DND-41 (cell line): ENCODE data around the gene NEB.

Experiments used
- ATAC-seq: fragments of 200-7000 bp; cut with Tn5 transposase; 3 replicates; pipeline ENCODE4 v1.9.1; 2021; ENCODE audit warnings: low read depth; ENCODE audit not compliant: insufficient read depth
- DNase-seq: peaks from one replicate; pipeline ENCODE4 v3.0.0-alpha.2; 2020
- H2AFZ ChIP-seq: 2 replicates; pipeline ENCODE4 v1.6.0; 2012; ENCODE audit warnings: low read depth, low read length
- H3K27ac ChIP-seq: 2 replicates; pipeline ENCODE4 v1.5.1; 2012; ENCODE audit warnings: low read length, inconsistent platforms
- H3K27me3 ChIP-seq: fragments of 200-600 bp; sonication (generic); 2 replicates; pipeline ENCODE4 v1.6.0; 2012; ENCODE audit warnings: low read length, mild to moderate bottlenecking, inconsistent platforms; ENCODE audit not compliant: insufficient read depth, poor library complexity
- H3K36me3 ChIP-seq: 2 replicates; pipeline ENCODE4 v1.5.1; 2012; ENCODE audit warnings: low read length, inconsistent platforms; ENCODE audit not compliant: insufficient read depth
- H3K4me1 ChIP-seq: 2 replicates; pipeline ENCODE4 v1.5.1; 2012; ENCODE audit warnings: mild to moderate bottlenecking, low read length; ENCODE audit not compliant: insufficient read depth
- H3K4me2 ChIP-seq: 2 replicates; pipeline ENCODE4 v1.6.0; 2012; ENCODE audit warnings: mild to moderate bottlenecking, moderate library complexity, low read length, inconsistent platforms; ENCODE audit not compliant: insufficient read depth
- H3K4me3 ChIP-seq, 2 experiments: fragments of 200-600 bp in 1 of 2; shearing (Covaris generic) in 1 of 2; 2 replicates each; pipeline ENCODE4 v1.5.1; 2012 to 2016; ENCODE audit warnings: inconsistent platforms in 2 of 2, low read length in 2 of 2, mild to moderate bottlenecking in 2 of 2, low read depth in 1 of 2, moderate library complexity in 1 of 2
- H3K79me2 ChIP-seq: 2 replicates; pipeline ENCODE4 v1.6.0; 2012; ENCODE audit warnings: low read length, inconsistent platforms; ENCODE audit not compliant: insufficient read depth
- H3K9ac ChIP-seq: 2 replicates; pipeline ENCODE4 v1.6.0; 2012; ENCODE audit warnings: low read depth, mild to moderate bottlenecking, inconsistent platforms, low read length, moderate library complexity
- H3K9me3 ChIP-seq: 2 replicates; pipeline ENCODE4 v1.5.1; 2012; ENCODE audit warnings: low read length, moderate library complexity, mild to moderate bottlenecking, inconsistent platforms; ENCODE audit not compliant: insufficient read depth, severe bottlenecking
- H4K20me1 ChIP-seq: 2 replicates; pipeline ENCODE4 v1.6.0; 2012; ENCODE audit warnings: low read length; ENCODE audit not compliant: insufficient read depth
- CTCF ChIP-seq: IDR thresholded peaks from 2 replicates; pipeline ENCODE4 v1.5.1; 2012; ENCODE audit warnings: borderline replicate concordance, low read length, moderate library complexity, mild to moderate bottlenecking; ENCODE audit not compliant: poor library complexity, severe bottlenecking; ENCODE audit errors: extremely low read depth
- EZH2 ChIP-seq: IDR thresholded peaks from 3 replicates; pipeline ENCODE4 v1.6.1; 2012; ENCODE audit warnings: borderline replicate concordance, low read depth, mild to moderate bottlenecking, moderate library complexity, low read length, inconsistent platforms; ENCODE audit not compliant: severe bottlenecking

NEB gene

GRCh38 chr2:151490276-151490675 is 244.0 kb downstream of the NEB start:
- Histone ChIP-seq H3K4me1 (no peaks in the 10 kb centered on the region), H3K27ac (no peak overlapping the region), H3K79me2 (no peaks in the 10 kb centered on the region), H3K36me3 (peaks cover 5% of the 10 kb centered on the region; the same call in 1 of the 2 replicates), H4K20me1 (no peaks in the 10 kb centered on the region), H3K9me3 (no peaks in the 10 kb centered on the region), H3K4me2 (no peak overlapping the region), H3K9ac (no peak overlapping the region), H2AFZ (no peak overlapping the region), H3K27me3 (no peaks in the 10 kb centered on the region), H3K4me3 (no peak overlapping the region)
- DNase-seq, result no peak
- ATAC-seq, result no peak
- TF ChIP-seq CTCF (no peak), EZH2 (no peak)

- Histone ChIP-seq H3K4me1 (no peaks in the 10 kb centered on the region), H3K9ac (no peak overlapping the region), H3K36me3 (peaks cover 39% of the 10 kb centered on the region), H2AFZ (no peak overlapping the region), H4K20me1 (peaks cover 6% of the 10 kb centered on the region; the same call in 1 of the 2 replicates), H3K4me2 (no peak overlapping the region), H3K27me3 (no peaks in the 10 kb centered on the region), H3K4me3 (no peak overlapping the region), H3K27ac (no peak overlapping the region), H3K79me2 (no peaks in the 10 kb centered on the region; the same call in 1 of the 2 replicates), H3K9me3 (no peaks in the 10 kb centered on the region)
- ATAC-seq (no peak), DNase-seq (no peak)
- no peak for TF ChIP-seq CTCF
- TF ChIP-seq EZH2, result no peak
Observed at GRCh38 chr2:151486053-151486452, 248.2 kb downstream of the NEB start.

GRCh38 chr2:151484100-151484499 is 250.2 kb downstream of the NEB start:
- no peak for ATAC-seq

More at GRCh38 chr2:151484100-151484499, 250.2 kb downstream of the NEB start:
- H4K20me1 ChIP-seq, result peaks cover 6% of the 10 kb centered on the region; the same call in 1 of the 2 replicates
- H3K4me1 ChIP-seq, result no peaks in the 10 kb centered on the region
- H3K79me2 ChIP-seq, result no peaks in the 10 kb centered on the region; the same call in 1 of the 2 replicates
- no peak for TF ChIP-seq CTCF
- no peak for TF ChIP-seq EZH2
- no peaks in the 10 kb centered on the region for H3K9me3 ChIP-seq
- DNase-seq, result no peak
- peaks cover 56% of the 10 kb centered on the region for H3K36me3 ChIP-seq
- H3K4me3 ChIP-seq, result no peak overlapping the region
- no peak overlapping the region for H2AFZ ChIP-seq
- H3K4me2 ChIP-seq, result no peak overlapping the region
- no peak overlapping the region for H3K9ac ChIP-seq
- no peaks in the 10 kb centered on the region for H3K27me3 ChIP-seq
- no peak overlapping the region for H3K27ac ChIP-seq
